Stimulated activated CD4-positive, alpha-beta T cell treated with anti-CD3 and anti-CD28 coated beads, Interleukin-12 subunit alpha, Interleukin-12 subunit beta, amount 100 ng/mL, for 48 hours (primary cell): ENCODE measurements around the gene ARF3.

ENCODE experiments used
- DNase-seq, 3 donors: peaks; one replicate each; pipeline ENCODE4 v3.0.0-alpha.2; 2020; ENCODE audit warnings: low read depth in 2 of 3, low spot score in 1 of 3

The ARF3 gene

DNA sequence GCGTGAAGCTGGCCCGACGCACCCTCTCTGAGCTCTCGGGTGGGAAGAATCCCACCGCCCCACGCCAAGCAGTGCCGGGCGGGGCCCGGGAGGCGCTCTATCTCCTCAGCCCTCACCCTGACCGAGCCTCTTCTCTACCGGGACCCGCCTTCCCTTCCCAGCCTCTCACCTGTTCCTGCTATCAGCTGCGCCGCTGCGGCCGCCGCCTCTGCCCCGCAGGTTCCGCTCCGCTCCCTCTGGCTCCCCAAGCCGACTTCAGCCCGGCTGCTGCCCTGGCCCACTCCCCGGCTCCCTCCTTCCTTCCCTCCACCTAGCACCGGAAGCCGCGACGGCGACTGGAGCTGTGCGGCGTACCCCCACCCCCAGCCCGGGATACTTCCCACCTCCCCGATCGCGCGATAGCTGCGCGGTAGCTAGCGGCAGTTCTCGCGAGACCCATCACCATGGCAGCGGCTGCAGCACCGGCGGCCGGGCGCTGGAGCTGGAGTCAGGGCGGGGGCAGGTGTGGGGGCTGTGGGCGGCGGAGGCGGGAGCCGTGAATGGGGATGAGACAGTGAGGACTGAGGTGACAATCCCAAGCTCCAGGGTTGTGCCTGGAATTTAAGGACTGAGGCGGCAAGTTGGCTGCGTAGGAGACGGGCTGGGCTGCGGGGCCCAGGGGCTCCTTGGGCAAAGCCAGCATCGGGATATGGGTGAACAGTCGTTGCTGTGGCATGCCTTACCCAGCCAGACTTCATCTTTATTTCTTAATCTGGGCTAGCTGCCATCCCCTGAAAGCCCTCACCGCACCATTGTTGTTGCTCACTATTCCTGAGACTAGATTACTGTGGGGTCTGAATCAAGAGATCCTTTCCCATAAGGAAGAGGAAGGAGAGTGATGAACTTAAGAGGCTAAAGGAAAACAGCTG is at the start of gene ARF3:
ARF3 (minus strand) TSS at position 347 of the 908 bp plus-strand sequence. CDS start 16,392 bp downstream, outside the sequence.
- peak; percentile 87 to 95 (median 93) for DNase-seq

GRCh38 chr12:49000346-49000745 is 43.1 kb upstream of the ARF3 start:
- DNase-seq: no peak

DNA sequence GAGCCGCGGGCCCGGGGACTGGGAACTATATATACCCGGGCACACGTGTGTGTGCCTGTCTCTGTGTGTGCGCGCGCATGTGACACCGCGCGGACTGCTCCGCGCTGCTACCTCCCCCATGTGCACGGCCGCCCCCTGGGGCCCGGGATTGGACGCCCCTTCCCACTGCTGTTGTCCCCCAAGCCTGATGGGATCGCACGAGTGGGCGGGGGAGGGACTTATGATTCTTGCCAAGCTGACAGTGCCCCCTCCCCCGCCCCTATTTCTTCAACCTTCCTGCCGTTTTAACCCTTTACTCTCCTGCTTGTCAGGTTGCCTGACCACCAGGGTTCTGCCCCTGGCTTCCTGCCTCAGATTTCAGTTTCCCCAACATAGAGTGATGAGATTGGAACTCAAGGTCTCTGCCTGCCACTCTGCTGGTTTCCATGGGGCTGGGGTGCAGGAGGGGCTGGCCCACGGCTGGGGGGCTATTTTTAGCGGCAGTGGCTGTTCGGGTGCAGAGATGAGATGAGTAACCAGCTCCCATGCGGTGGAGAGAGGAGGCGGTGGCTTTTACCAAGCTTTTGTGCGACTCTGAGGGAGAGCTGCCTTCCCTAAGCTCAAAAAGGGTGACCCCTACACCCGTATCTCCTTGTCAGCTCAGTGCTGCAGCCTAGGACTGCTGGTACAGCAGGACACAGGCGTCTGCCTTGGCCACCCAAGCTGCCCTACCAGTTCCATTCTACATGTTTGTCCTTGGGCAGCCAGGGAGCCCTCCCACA is 42.3 kb upstream of the ARF3 start, which contains the start of gene DDN:
DDN (minus strand) TSS at position 5 of the 761 bp plus-strand sequence. CDS start 88 bp downstream, outside the sequence.
- peak in 1 of 3 donors; percentile 28 for DNase-seq

DNA sequence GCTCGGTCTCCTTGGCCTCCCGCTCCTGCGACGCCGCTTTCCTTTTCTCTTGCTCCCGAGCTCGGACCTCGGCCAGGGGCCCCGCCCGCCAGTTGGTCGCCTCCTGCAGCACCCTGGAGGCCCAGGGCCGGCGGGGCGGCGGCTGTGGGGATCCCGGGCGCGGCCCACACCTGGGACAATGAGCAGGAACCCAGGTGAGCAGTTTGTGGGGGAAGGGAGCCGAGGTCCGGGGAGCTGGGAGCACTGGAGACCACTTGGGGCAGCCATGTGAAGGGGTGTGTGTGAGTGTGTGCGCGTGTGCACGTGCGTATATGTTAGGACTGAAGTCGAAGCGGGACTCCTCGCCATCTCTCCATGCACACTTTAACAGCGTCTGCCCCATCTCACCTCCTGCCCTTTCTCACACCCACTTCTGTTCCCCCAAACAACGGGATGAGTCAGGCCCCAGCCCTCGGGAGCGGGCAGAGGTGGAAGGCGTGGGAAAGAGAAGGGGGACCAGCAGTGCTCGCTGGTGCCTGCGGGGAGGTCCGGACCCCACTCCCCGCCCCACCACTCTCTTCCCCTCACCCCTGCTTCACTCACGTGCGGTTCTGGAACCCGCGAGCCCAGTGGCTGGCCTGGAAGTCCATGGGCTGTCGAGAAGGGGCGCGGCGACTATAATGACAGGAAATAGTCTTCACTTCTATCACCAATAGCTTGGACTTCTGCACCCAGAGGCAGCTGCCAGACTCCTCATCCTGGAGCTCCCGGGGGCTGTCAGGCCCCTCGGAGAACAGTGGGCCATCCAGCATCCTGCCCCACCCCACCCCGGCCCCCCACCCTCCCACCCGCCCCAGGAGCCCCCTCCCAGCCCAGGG is 41.4 kb upstream of the ARF3 start:
- no peak for DNase-seq

DNA sequence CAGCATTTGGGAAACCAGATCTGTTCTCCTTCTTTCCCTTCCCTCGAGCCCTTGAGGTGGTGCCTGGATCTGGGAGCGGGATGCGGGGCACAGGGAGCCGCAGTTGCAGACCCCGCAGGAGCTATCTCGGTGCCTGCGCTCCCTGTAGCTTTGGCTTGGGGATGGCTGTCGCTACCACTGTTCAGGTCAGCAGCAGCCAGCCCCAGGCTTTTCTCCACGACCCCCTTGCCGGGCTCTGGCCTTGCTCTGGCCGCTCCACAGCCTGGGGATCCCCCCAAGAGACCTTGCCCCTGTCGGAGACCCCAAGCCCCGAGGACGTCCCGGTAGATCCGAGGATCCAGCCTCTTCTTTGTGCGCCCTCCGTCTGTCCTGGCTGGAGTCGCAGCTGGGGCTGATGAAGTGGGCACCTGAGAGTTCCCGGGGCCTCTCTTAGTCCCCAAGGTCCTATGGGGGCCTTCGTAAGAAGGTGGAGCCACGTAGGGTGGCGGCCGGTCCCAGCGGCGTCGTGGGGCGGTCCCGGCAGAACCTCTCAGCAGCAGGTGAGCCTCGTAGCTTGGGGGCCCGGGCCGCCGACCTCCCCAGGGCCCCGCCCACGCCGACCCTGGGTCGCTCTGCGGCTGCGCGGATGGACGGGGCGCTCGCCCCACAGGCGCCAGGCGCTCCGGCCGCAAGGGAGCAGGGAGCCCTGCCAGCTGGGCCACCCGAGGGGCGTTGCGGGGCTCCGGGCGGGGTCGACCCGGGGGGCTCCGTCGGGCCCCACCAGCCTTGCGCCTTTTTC is 40.6 kb upstream of the ARF3 start:
- DNase-seq: no peak

GRCh38 chr12:48996794-48997718 is 39.8 kb upstream of the ARF3 start:
- peak in 1 of 3 donors; percentile 64 for DNase-seq

GRCh38 chr12:48995086-48995879 is 38.0 kb upstream of the ARF3 start:
- no peak for DNase-seq

DNA sequence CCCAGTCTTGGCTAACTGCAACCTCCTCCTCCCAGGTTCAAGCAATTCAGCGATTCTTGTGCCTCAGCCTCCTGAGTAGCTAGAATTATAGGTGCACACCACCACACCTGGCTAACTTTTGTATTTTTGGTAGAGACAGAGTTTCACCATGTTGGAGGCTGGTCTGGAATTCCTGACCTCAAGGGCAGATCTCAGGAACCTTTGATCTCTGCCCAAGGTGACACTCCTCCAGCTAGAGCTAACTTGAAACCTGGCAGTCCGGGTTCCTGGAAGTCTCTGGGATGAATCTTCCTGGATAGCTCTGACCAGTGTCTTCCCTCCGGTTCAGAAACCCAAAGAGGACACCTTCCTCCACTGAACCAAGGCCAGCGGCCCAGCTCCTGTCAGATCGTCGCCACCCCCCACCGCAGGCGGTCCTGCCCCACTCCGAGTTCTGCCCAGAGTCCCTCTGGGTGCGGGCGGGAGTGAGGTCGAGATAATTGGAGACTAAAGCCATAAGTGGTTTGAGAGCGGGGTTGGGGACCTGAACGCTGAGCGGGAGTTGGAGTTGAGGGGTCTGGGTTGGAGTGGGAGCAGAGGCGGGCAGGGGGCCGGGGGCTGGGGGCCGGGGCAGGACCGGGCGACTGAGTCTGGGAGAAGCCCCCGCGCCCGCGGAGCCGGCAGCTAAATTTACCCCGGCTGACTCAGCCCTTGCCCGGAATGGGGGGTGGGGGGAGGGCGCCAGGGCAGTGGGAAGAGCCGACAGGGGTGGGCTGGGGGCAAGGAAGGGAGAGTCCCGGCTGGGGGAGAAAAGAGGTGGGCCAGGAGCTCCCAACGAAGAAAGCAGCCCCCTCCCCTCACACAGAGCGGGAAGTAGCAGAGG is 37.2 kb upstream of the ARF3 start:
- no peak for DNase-seq

DNA sequence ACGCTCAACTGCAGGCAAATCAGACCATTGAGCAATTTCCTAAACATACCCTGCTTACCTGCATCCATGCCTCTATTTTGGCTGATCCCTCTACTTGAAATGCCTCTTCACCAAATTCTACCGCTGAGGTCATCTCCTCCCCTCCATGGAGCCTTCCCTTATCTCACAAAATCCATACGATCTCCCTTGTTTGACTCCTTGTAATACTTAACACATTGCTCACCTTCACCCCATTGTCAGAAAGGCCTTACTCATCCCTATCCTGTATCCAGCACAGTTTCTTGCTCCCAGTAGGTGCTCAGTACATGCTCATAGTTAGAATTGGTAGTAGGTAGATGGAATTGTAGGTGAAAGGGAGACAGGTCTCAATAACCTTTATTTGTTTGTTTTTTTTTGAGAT is 36.5 kb upstream of the ARF3 start:
- DNase-seq: no peak

DNA sequence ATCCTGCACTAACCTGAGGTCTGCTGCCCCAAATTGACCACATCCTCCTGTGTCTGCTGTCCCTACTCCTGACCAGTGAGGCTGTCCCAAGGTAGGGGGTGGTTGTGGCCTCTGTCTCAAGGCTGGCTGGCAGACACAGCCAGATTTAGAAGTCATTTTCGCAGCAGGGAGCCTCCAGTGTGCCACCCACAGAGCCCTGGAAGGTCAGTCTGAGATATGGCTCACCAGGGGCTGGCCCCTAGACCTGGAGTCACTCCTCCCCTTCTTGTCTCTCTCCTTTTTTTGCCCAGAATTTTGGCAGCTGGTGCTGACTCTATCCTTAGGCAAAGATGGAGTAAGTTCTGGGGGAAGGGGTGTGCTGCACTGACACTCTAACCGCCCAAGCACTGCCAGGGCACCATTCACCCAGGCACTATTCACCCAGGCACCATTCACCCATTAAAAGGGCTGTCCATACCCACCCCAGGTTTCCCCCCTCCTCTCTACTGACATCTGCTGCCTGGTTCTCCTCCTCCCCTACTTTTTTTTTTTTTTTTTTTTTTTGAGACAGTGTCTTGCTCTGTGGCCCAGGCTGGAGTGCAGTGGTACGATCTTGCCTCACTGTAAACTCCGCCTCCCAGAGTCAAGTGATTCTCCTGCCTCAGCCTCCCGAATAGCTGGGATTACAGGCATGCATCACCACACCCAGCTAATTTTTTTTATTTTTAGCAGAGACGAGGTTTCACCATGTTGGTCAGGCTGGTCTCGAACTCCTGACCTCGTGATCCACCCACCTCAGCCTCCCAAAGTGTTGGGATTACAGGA is 34.2 kb upstream of the ARF3 start:
- DNase-seq: no peak

- DNase-seq: no peak
Measured at GRCh38 chr12:48990552-48990951, 33.3 kb upstream of the ARF3 start.

DNA sequence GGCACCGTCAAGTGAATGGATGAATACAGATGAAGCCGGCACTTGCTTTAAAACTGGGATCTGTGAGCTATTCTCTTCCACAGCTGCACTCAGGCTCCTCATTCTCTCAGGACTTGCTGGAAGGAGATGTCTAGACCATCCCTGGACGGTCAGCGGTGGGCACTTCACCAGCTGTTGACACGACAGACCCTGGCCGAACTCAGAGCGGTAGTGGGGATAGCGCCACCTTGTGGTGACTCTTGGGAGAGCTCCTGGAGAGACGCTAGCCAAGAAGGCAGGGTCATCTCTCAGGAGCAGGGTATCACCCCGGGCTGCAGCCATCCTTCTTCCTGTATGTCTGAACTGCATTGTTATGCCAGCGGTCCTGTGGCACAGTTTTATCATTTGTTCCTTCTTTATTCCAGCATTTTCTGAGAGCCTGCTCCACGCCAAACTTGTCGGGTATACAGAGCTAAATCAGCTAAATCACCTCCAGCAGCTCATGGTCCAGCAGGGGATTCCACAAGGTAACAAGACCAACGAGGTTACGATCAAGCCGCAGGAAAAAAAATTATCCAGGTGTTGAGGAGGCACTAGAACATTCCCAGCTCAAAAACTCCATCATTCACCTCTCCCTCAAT is 30.9 kb upstream of the ARF3 start:
- peak in 2 of 3 donors; percentile 75 to 83 for DNase-seq

DNA sequence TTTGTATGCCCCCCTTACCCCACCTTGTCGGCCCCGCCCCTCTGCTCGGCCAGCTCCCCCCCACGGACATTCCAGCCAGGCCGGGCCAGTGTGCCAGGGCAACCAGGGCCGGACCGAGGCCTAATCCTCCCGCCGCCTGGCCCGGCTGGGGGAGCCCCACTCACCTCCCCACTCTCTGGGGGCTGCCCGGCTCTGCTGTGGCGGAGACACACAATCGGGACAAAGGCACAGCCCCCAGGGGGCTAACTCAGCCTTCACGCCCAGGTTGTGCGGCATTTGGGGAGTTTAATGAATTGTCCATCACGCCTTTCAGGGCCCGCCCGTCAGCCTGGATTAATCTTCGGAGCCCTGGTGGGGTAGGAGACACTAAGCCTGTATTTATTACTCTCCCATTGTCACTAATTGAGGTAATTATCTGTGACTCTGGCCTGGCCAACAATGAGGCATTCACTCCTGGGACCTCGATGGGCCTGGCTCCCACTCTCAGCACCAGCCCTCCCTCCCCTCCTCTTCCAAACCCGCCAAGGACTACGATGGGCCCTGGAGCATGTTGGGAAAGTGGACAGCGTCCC is 29.5 kb upstream of the ARF3 start:
- no peak for DNase-seq

DNA sequence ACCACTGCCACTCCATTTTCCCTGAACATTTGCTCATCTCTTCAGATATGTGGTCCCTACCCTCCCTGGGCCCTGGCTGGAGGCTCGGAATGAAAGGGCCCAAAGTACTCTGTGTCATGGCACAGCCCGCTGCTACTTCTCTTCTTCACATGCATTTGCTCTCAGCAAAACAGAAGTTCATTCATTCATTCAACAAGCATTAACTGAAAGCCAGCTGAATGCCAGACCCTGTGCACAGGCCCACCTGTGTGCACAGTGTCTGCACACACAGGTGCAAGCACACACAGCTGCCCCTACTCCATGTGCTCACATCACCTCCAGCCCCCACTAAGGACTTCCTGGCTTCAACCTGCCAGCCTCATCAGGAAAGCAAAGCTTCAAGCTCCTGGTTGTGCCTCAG is 28.6 kb upstream of the ARF3 start:
- no peak for DNase-seq

GRCh38 chr12:48985475-48985897 is 28.2 kb upstream of the ARF3 start:
- no peak for DNase-seq
